ENCODE measurements around the gene POLR1C.
A peak's percentile ranks its signal among the peaks of the same experiment; 100 is the strongest.
"Not testable (repeated sequence)": the region's sequence is repeated elsewhere in the genome, so short reads cannot be mapped to it uniquely, and the experiment has no call there.

POLR1C gene

GRCh38 chr6:43557620-43558019 lies 40.7 kb downstream of the POLR1C start:
- not testable (repeated sequence) for H3K9me3 Mint-ChIP-seq; DNase-seq (ENCODE audit: low spot score in 2 of 2); H3K4me3 Mint-ChIP-seq; H3K27ac Mint-ChIP-seq; ATAC-seq; H3K4me1 Mint-ChIP-seq
- H3K36me3 Mint-ChIP-seq = peaks cover 100% of the 10 kb centered on the region

GRCh38 chr6:43559328-43559727 lies 42.4 kb downstream of the POLR1C start:
- H3K4me3 Mint-ChIP-seq = no peak overlapping the region
- H3K9me3 Mint-ChIP-seq = no peaks in the 10 kb centered on the region
- H3K4me1 Mint-ChIP-seq = no peaks in the 10 kb centered on the region
- ATAC-seq (no peak), DNase-seq (ENCODE audit: low spot score in 2 of 2) (no peak)
- H3K27ac Mint-ChIP-seq = no peak overlapping the region
- peaks cover 100% of the 10 kb centered on the region for H3K36me3 Mint-ChIP-seq

GRCh38 chr6:43570876-43571441 lies 54.1 kb downstream of the POLR1C start:
- Mint-ChIP-seq H3K4me3 (peak overlapping the region; percentile 32), H3K9me3 (no peaks in the 10 kb centered on the region), H3K27ac (peak overlapping the region; percentile 88), H3K36me3 (peaks cover 91% of the 10 kb centered on the region), H3K4me1 (peaks cover 13% of the 10 kb centered on the region)
- ATAC-seq (peak; percentile 85), DNase-seq (ENCODE audit: low spot score in 2 of 2) (no peak)

Data from stimulated activated effector memory CD8-positive, alpha-beta T cell treated with anti-CD3 and anti-CD28 coated beads, Interleukin-12 subunit alpha, Interleukin-12 subunit beta, amount 100 ng/mL, for 72 hours (primary cell).